IMR-90 (cell line): ENCODE measurements around the gene MREG. TPM values are rescaled to one million over a fixed set of nuclear protein-coding genes. Genes with fewer than 3 reads are reported as not detected.

ENCODE experiments used
- ATAC-seq: fragments of 200-7000 bp; cut with Tn5 transposase; 2 replicates; pipeline ENCODE4 v1.9.1; 2020; ENCODE audit warnings: low read depth, mild to moderate bottlenecking, moderate library complexity
- BruUV-seq: library from RNA; stranded (reverse); fragments of 400-500 nt; replicated peaks from 2 replicates; lab custom pipeline; 2021; lab: Mats Ljungman, UMichigan
- CTCF ChIA-PET: fragments of 300-600 bp; formaldehyde crosslinking; extraction: SDS; loops from one replicate; lab custom pipeline; 2021; ENCODE audit warnings: antibody characterized with exemption; lab: Yijun Ruan, JAX
- POLR2A ChIA-PET: fragments of 300-600 bp; sonication (Branson Sonifier 250); formaldehyde crosslinking; loops from one replicate; lab custom pipeline; 2022; ENCODE audit warnings: antibody characterized with exemption; ENCODE audit not compliant: unreplicated experiment; lab: Charles Lee
- DNase-seq: peaks from one replicate; pipeline ENCODE4 v3.0.0; 2013
- H2AFZ ChIP-seq: replicated peaks from 2 replicates; pipeline ENCODE3; 2013; ENCODE audit warnings: low read length, mild to moderate bottlenecking; ENCODE audit not compliant: poor library complexity
- H2AK5ac ChIP-seq: 2 replicates; pipeline ENCODE4 v1.6.1; 2013; ENCODE audit warnings: low read depth, low read length, inconsistent platforms
- H2AK9ac ChIP-seq: replicated peaks from 2 replicates; pipeline ENCODE3; 2013; ENCODE audit warnings: mild to moderate bottlenecking, low read depth, low read length, moderate library complexity; ENCODE audit not compliant: poor library complexity
- H2BK120ac ChIP-seq: 2 replicates; pipeline ENCODE4 v1.6.1; 2013; ENCODE audit warnings: low read depth, low read length, inconsistent platforms
- H2BK15ac ChIP-seq: 3 replicates; pipeline ENCODE4 v1.6.1; 2013; ENCODE audit warnings: low read depth, low read length, inconsistent platforms
- H2BK20ac ChIP-seq: 2 replicates; pipeline ENCODE4 v1.6.1; 2013; ENCODE audit warnings: low read depth, mild to moderate bottlenecking, inconsistent platforms, low read length, moderate library complexity
- H2BK5ac ChIP-seq: 2 replicates; pipeline ENCODE4 v1.6.1; 2013; ENCODE audit warnings: mild to moderate bottlenecking, low read depth, low read length, inconsistent platforms; ENCODE audit not compliant: poor library complexity, severe bottlenecking
- H3K14ac ChIP-seq: replicated peaks from 2 replicates; pipeline ENCODE4 v1.6.1; 2013; ENCODE audit warnings: low read depth, low read length, inconsistent platforms
- H3K18ac ChIP-seq: 2 replicates; pipeline ENCODE4 v1.6.1; 2013; ENCODE audit warnings: low read depth, low read length, control low read depth
- H3K23ac ChIP-seq: 2 replicates; pipeline ENCODE4 v1.6.1; 2013; ENCODE audit warnings: low read depth, low read length, inconsistent platforms
- H3K27ac ChIP-seq: 2 replicates; pipeline ENCODE4 v1.5.1; 2013; ENCODE audit warnings: mild to moderate bottlenecking, control low read depth, low read length; ENCODE audit not compliant: insufficient read depth
- H3K27me3 ChIP-seq: 2 replicates; pipeline ENCODE4 v1.6.1; 2013; ENCODE audit warnings: low read length; ENCODE audit not compliant: control insufficient read depth, insufficient read depth
- H3K36me3 ChIP-seq: 2 replicates; pipeline ENCODE4 v1.6.1; 2013; ENCODE audit warnings: low read length, mixed read lengths; ENCODE audit not compliant: control insufficient read depth, insufficient read depth
- H3K4ac ChIP-seq: 2 replicates; pipeline ENCODE4 v1.6.1; 2013; ENCODE audit warnings: low read depth, low read length, inconsistent platforms
- H3K4me1 ChIP-seq: 2 replicates; pipeline ENCODE4 v1.6.1; 2013; ENCODE audit warnings: low read length, mixed read lengths; ENCODE audit not compliant: control insufficient read depth, insufficient read depth
- H3K4me2 ChIP-seq: 2 replicates; pipeline ENCODE4 v1.6.1; 2013; ENCODE audit warnings: low read depth, mild to moderate bottlenecking, control low read depth, low read length, moderate library complexity
- H3K4me3 ChIP-seq: 2 replicates; pipeline ENCODE4 v1.5.1; 2013; ENCODE audit warnings: low read depth, mild to moderate bottlenecking, control low read depth, low read length, moderate library complexity; ENCODE audit not compliant: insufficient read depth
- H3K56ac ChIP-seq: 2 replicates; pipeline ENCODE4 v1.6.1; 2013; ENCODE audit warnings: low read length, inconsistent platforms; ENCODE audit not compliant: insufficient read depth; ENCODE audit errors: extremely low read depth
- H3K79me1 ChIP-seq, 2 experiments: 2 replicates each; pipeline ENCODE4 v1.6.1; 2013; ENCODE audit warnings: low read length in 2 of 2, inconsistent platforms in 1 of 2, low read depth in 1 of 2
- H3K9ac ChIP-seq: 2 replicates; pipeline ENCODE4 v1.6.1; 2013; ENCODE audit warnings: low read depth, low read length, control low read depth
- H3K9me1 ChIP-seq: 2 replicates; pipeline ENCODE4 v1.6.1; 2013; ENCODE audit warnings: low read length, inconsistent platforms; ENCODE audit not compliant: insufficient read depth
- H3K9me3 ChIP-seq: 2 replicates; pipeline ENCODE4 v1.6.1; 2013; ENCODE audit warnings: low read length; ENCODE audit not compliant: control insufficient read depth, insufficient read depth
- H4K20me1 ChIP-seq: 2 replicates; pipeline ENCODE4 v1.6.1; 2013; ENCODE audit warnings: low read length, inconsistent platforms; ENCODE audit not compliant: insufficient read depth
- H4K5ac ChIP-seq: 2 replicates; pipeline ENCODE4 v1.6.1; 2013; ENCODE audit warnings: mild to moderate bottlenecking, low read depth, low read length, control low read depth
- H4K8ac ChIP-seq, 2 experiments: 2 replicates each; pipeline ENCODE4 v1.6.1; 2013; ENCODE audit warnings: low read depth in 2 of 2, low read length in 2 of 2, control low read depth in 1 of 2, inconsistent platforms in 1 of 2
- H4K91ac ChIP-seq: 2 replicates; pipeline ENCODE4 v1.6.1; 2013; ENCODE audit warnings: low read depth, low read length, inconsistent platforms; ENCODE audit not compliant: insufficient read depth
- CEBPB ChIP-seq: IDR thresholded peaks from 2 replicates; pipeline ENCODE4 v1.6.1; 2012; ENCODE audit warnings: low read depth, low read length, improper control_type of control experiment
- CHD1 ChIP-seq: IDR thresholded peaks from 2 replicates; pipeline ENCODE4 v1.6.1; 2012; ENCODE audit warnings: low read depth, low read length, improper control_type of control experiment
- FOS ChIP-seq: fragments of 150-350 bp; IDR thresholded peaks from 2 replicates; pipeline ENCODE4 v1.6.1; 2016; ENCODE audit warnings: low read depth, low read length
- MAFK ChIP-seq: IDR thresholded peaks from 2 replicates; pipeline ENCODE4 v1.6.1; 2012; ENCODE audit warnings: low read depth, low read length, improper control_type of control experiment
- MAZ ChIP-seq: IDR thresholded peaks from 2 replicates; pipeline ENCODE4 v1.6.1; 2012; ENCODE audit warnings: low read depth, mild to moderate bottlenecking, low read length, improper control_type of control experiment, moderate library complexity, borderline replicate concordance
- MXI1 ChIP-seq: IDR thresholded peaks from 2 replicates; pipeline ENCODE4 v1.6.1; 2012; ENCODE audit warnings: low read depth, mild to moderate bottlenecking, low read length, moderate library complexity, borderline replicate concordance
- NFE2L2 ChIP-seq: fragments of 150-350 bp; IDR thresholded peaks from 2 replicates; pipeline ENCODE4 v1.6.1; 2016; ENCODE audit warnings: low read depth, mild to moderate bottlenecking, low read length
- RAD21 ChIP-seq: IDR thresholded peaks from 2 replicates; pipeline ENCODE4 v1.6.1; 2012; ENCODE audit warnings: low read length, improper control_type of control experiment
- RCOR1 ChIP-seq: IDR thresholded peaks from 2 replicates; pipeline ENCODE4 v1.6.1; 2012; ENCODE audit warnings: mild to moderate bottlenecking, low read length, improper control_type of control experiment; ENCODE audit not compliant: insufficient replicate concordance
- SMC3 ChIP-seq: fragments of 150-350 bp; IDR thresholded peaks from 2 replicates; pipeline ENCODE4 v1.6.1; 2016; ENCODE audit warnings: low read depth, mild to moderate bottlenecking, antibody characterized with exemption, low read length, moderate library complexity
- WGBS, 2 experiments: methylation state at CpG; one replicate each; pipeline versions ENCODE4 v1.1.5 to v1.1.7; 2013; ENCODE audit warnings: missing lambda C conversion rate in 2 of 2; ENCODE audit not compliant: insufficient read length in 1 of 2; ENCODE audit errors: extremely low coverage in 2 of 2; 5-methylcytosine and 5-hydroxymethylcytosine counted together
- dilution Hi-C: fragments of 300-500 bp; cut with HindIII; formaldehyde crosslinking; loops from one replicate; pipeline ENCODE4 v1.14.3; 2018; ENCODE audit warnings: low sequenced_read_pairs; ENCODE audit not compliant: unreplicated experiment
- in situ Hi-C: fragments of 300-500 bp; cut with MboI; formaldehyde crosslinking; loops from 3 replicates; pipeline ENCODE4 v1.14.3; 2019; ENCODE audit warnings: low sequenced_read_pairs, inconsistent platforms, mixed read lengths
- intact Hi-C: fragments of 100-400 bp; cut with micrococcal nuclease; formaldehyde crosslinking; loops from 2 replicates; pipeline ENCODE4 v1.10.0; 2022
- polyA plus RNA-seq, 3 experiments: library from polyadenylated mRNA; depleted of rRNA; stranded (reverse); fragments of >200 nt; gene quantifications; 2 replicates each; pipeline ENCODE4 v1.2.3, GENCODE V29; 2012; ENCODE audit warnings: low replicate concordance in 1 of 3
- total RNA-seq: library from RNA; depleted of rRNA; stranded (reverse); fragments of >200 nt; gene quantifications from 2 replicates; pipeline ENCODE4 v1.2.3, GENCODE V29; 2012
- TF ChIP-seq, protein P1 (sequence below): fragments of 150-350 bp; IDR thresholded peaks from 2 replicates; pipeline ENCODE4 v1.6.1; 2017; ENCODE audit warnings: mild to moderate bottlenecking, antibody characterized with exemption, low read length, low read depth
- TF ChIP-seq, protein P2 (sequence below): fragments of 150-350 bp; IDR thresholded peaks from 2 replicates; pipeline ENCODE4 v1.6.1; 2016; ENCODE audit warnings: low read depth, mild to moderate bottlenecking, low read length, moderate library complexity, borderline replicate concordance

Gene MREG
- total and polyA plus RNA-seq, 2 of the 4 experiments (the other 2 are of a cell fraction): 1.0 to 1.8 TPM

DNA sequence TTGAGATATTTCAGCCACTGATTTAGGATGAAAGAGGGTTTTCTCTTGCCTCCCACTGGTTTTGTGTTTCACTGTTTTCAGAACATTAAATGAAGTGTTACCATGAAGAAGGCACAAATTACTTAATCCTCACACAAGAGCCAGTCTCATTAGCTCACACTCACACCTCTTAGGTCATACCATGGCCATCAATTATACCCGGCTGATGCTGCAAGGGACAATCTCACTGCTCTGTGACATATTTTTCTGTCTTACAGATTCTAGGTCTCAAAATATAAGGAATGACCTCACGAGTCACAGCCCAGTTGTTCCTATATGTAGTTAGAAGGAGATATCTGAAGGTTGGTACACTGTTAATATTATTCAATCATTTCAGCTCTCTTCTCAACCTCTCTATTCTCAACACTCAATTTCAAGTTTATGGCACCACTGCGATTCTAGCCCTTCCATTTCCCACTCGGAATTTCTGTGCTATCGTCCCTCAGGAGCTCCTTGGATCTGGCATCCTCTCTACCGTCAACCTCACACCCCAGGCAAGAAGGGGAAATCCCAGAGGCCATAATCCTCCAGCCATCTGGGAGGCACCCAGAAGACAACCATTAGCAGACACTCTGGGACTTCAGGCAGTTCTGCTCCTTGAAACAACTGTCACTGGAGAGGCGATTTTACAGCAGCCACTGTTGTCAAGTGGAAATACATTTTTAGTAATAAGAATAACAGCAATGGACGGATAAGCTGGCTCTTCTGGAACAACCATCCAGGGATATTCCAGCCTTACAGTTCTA, 101.9 kb downstream of the MREG start:
- no peak overlapping the region for H2AK5ac ChIP-seq
- H3K14ac ChIP-seq: no peak overlapping the region
- H3K56ac ChIP-seq: no peak overlapping the region
- H3K27ac ChIP-seq: no peak overlapping the region
- no peaks in the 10 kb centered on the region for H3K79me1 ChIP-seq
- H3K9me3 ChIP-seq: no peaks in the 10 kb centered on the region
- H4K91ac ChIP-seq: no peak overlapping the region
- H3K9ac ChIP-seq: no peak overlapping the region
- no peak overlapping the region for H2AFZ ChIP-seq
- TF ChIP-seq MXI1: no peak
- TF ChIP-seq, protein P1, sequence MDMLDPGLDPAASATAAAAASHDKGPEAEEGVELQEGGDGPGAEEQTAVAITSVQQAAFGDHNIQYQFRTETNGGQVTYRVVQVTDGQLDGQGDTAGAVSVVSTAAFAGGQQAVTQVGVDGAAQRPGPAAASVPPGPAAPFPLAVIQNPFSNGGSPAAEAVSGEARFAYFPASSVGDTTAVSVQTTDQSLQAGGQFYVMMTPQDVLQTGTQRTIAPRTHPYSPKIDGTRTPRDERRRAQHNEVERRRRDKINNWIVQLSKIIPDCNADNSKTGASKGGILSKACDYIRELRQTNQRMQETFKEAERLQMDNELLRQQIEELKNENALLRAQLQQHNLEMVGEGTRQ: no peak
- no peak for TF ChIP-seq SMC3
- TF ChIP-seq MAZ: no peak
- TF ChIP-seq RCOR1: no peak
- no peak for TF ChIP-seq FOS
- no peak for TF ChIP-seq CEBPB
- no peak for TF ChIP-seq NFE2L2
- TF ChIP-seq, protein P2, sequence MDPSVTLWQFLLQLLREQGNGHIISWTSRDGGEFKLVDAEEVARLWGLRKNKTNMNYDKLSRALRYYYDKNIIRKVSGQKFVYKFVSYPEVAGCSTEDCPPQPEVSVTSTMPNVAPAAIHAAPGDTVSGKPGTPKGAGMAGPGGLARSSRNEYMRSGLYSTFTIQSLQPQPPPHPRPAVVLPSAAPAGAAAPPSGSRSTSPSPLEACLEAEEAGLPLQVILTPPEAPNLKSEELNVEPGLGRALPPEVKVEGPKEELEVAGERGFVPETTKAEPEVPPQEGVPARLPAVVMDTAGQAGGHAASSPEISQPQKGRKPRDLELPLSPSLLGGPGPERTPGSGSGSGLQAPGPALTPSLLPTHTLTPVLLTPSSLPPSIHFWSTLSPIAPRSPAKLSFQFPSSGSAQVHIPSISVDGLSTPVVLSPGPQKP: no peak
- TF ChIP-seq CHD1: no peak
- no peak for TF ChIP-seq RAD21
- TF ChIP-seq MAFK: no peak
- no peak overlapping the region for H3K4me2 ChIP-seq
- dilution Hi-C loops (no loop called here), intact Hi-C loops (no loop called here), in situ Hi-C loops (loop anchor here (10.0 kb wide), 1 partner anchor 477 kb away; the partner anchor contains the start of gene FN1)
- no peaks in the 10 kb centered on the region for H3K9me1 ChIP-seq
- ChIA-PET POLR2A (no interaction called here), CTCF (interaction anchor here (0.6 to 1.0 kb wide), 2 partner anchors 60 to 1506 kb away, joined by 3 read pairs; no protein-coding TSS in a partner anchor)
- no peak overlapping the region for H2BK20ac ChIP-seq
- no peak overlapping the region for H4K5ac ChIP-seq
- H2BK15ac ChIP-seq: no peak overlapping the region
- no peak overlapping the region for H4K8ac ChIP-seq
- WGBS, 2 experiments: 89% methylated on average over 1 of the region's 8 CpGs; no CpG with 5 or more reads in 1 of the 2 experiments
- no peaks in the 10 kb centered on the region for H3K27me3 ChIP-seq
- no peaks in the 10 kb centered on the region for H3K36me3 ChIP-seq
- DNase-seq (no peak), ATAC-seq (no peak)
- no peak overlapping the region for H3K23ac ChIP-seq
- H3K4ac ChIP-seq: no peak overlapping the region
- no peaks in the 10 kb centered on the region for H3K4me1 ChIP-seq
- no peaks in the 10 kb centered on the region for H4K20me1 ChIP-seq
- no peak overlapping the region for H2AK9ac ChIP-seq
- BruUV-seq: no TSS peak
- no peak overlapping the region for H3K18ac ChIP-seq
- H2BK5ac ChIP-seq: no peak overlapping the region
- no peak overlapping the region for H2BK120ac ChIP-seq
- H3K4me3 ChIP-seq: no peak overlapping the region
